ENCODE data around the gene DHRSX.

Gene DHRSX

DNA sequence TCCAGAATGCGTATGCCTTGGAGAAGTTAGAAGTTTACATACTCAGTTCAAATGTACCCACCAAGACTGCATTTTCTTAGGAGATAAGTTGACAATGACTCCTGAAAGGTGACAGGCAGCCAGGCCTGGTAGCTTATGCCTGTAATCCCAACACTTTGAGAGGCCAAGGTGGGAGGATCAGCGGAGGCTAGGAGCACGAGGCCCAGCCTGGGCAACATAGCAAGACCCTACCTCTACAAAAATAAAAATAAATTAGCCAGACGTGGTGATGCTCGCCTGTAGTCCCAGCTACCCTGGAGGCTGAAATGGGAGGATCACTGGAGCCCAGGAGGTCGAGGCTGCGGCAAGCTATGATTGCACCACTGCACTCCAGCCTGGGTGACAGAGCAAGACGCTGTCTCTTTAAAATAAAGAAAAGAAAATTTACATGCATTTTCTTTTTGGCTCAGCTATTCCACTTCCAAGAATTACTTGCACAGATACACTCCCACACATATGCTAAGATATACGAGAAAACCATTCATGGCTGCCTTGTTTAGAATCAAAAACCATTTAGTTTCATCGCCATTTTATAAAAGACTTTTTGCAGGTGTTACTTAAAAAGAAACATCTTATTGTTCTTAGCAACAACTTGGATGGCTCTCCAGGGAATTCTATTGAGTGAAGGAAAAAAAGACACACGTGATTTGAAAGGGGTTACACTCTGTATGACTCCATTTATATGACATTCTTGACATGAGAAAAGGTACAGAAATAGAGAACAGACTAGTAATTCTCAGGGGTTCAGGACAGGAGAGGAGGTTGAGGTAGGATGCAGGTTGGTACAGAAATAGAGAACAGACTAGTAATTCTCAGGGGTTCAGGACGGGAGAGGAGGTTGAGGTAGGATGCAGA, 66.3 kb downstream of the DHRSX start:
- ChIA-PET CTCF (no interaction called here), POLR2A (ENCODE audit: low non-redundant PET) (no interaction called here)
- DNase-seq (ENCODE audit: low spot score) = no peak
- H3K27ac ChIP-seq = no peak overlapping the region
- TF ChIP-seq, protein P1, sequence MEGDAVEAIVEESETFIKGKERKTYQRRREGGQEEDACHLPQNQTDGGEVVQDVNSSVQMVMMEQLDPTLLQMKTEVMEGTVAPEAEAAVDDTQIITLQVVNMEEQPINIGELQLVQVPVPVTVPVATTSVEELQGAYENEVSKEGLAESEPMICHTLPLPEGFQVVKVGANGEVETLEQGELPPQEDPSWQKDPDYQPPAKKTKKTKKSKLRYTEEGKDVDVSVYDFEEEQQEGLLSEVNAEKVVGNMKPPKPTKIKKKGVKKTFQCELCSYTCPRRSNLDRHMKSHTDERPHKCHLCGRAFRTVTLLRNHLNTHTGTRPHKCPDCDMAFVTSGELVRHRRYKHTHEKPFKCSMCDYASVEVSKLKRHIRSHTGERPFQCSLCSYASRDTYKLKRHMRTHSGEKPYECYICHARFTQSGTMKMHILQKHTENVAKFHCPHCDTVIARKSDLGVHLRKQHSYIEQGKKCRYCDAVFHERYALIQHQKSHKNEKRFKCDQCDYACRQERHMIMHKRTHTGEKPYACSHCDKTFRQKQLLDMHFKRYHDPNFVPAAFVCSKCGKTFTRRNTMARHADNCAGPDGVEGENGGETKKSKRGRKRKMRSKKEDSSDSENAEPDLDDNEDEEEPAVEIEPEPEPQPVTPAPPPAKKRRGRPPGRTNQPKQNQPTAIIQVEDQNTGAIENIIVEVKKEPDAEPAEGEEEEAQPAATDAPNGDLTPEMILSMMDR (conservative IDR thresholded peaks at IDR 0.05; ENCODE audit: low read depth) = no peak

DNA sequence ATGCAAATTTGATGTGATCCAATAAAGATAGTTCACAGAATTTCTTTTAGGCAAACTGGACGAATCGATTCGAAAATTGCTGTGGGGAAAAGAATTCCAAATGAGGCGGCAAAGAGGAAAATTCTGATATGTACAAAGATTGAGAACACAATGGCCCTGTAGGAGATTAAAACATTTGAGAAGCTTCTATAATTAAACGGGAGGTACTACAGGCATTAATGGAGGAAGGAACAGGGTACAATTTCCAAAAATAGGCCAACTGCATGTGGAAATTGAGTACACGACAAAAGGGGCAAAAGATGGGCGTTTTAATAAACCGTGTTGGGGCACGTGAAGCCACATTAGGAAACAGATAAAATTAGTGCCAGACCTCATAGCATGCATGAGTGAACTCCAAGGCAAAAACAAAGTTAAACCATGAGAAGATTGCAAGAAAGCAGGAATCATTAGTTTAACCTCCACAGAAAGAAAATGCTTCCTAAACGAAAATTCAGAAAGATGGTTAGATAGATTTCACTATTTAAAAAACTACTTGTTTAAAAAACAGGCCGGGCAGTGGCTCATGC, 68.4 kb downstream of the DHRSX start:
- ChIA-PET POLR2A (ENCODE audit: low non-redundant PET) (no interaction called here), CTCF (no interaction called here)
- TF ChIP-seq, protein P1 (conservative IDR thresholded peaks at IDR 0.05; ENCODE audit: low read depth) = no peak
- H3K27ac ChIP-seq = no peak overlapping the region
- DNase-seq (ENCODE audit: low spot score) = no peak

DNA sequence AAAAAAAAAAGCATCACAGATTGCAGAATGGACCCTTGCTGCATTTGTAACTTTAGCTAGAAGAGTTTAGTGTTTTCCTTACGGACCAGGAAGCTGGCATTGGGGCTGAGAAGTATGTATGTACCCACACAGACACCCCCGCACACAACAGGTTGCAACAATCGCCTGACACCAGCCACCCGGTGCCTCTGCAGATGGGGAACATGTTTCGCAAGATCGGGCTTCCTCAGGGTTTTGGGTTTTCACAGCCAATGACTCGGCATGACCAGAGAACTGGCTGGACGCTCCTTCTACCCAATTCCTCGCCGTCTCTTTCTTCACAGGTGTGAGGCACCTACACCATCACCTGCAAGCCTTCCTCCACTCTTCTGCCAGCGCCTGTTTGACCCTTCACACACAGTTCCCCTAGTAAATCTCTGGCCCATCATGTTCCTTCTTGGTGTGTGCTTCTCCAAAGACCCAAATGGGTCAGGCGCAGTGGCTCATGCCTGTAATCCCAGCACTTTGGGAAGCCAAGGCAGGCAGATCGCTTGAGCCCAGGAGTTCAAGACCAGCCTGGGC, 70.4 kb downstream of the DHRSX start:
- peak; percentile 3 for DNase-seq (ENCODE audit: low spot score)
- no peak overlapping the region for H3K27ac ChIP-seq
- POLR2A ChIA-PET (ENCODE audit: low non-redundant PET) = no interaction called here
- TF ChIP-seq, protein P1 (conservative IDR thresholded peaks at IDR 0.05; ENCODE audit: low read depth) = no peak
- CTCF ChIA-PET = no interaction called here

DNA sequence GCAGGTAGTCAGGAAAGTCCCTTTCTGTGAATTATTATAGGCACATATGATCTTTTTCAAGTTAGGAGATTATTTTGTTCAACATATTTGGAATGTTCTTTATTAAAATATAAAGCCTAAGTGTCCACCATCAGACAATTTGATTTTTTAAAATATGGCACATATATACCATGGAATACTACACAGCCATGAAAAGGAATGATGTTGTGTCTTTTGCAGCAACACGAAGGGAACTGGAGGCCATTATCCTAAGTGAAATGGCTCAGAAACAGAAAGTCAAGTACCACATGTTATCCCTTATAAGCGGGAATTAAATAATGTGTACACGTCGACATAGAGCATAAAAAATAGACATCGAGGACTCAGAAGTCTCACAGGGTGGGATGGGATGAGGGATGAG, 73.0 kb downstream of the DHRSX start:
- H3K27ac ChIP-seq = no peak overlapping the region
- ChIA-PET CTCF (no interaction called here), POLR2A (ENCODE audit: low non-redundant PET) (no interaction called here)
- no peak for DNase-seq (ENCODE audit: low spot score)
- TF ChIP-seq, protein P1 (conservative IDR thresholded peaks at IDR 0.05; ENCODE audit: low read depth) = no peak

DNA sequence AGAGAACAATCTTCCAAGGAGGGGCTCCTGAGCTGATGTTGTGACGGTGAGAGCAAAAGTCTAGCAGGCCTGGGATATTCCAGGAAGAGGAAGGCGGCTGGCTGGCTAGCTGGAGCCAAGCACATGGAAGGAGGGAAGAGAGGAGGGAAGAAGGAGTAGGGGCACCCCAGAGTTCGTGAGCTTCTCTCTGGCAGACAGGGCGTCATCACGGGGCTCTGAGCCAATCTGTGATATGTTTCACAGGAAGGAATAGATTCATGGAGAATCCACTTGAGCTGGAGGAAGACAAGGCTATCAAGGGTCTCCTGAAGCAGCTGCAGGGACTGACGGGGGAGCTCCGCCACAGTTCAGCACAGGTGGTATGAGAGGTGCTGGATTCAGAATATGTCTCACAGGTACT, 73.6 kb downstream of the DHRSX start:
- ChIA-PET POLR2A (ENCODE audit: low non-redundant PET) (no interaction called here), CTCF (no interaction called here)
- no peak for DNase-seq (ENCODE audit: low spot score)
- no peak overlapping the region for H3K27ac ChIP-seq
- TF ChIP-seq, protein P1 (conservative IDR thresholded peaks at IDR 0.05; ENCODE audit: low read depth) = no peak

DNA sequence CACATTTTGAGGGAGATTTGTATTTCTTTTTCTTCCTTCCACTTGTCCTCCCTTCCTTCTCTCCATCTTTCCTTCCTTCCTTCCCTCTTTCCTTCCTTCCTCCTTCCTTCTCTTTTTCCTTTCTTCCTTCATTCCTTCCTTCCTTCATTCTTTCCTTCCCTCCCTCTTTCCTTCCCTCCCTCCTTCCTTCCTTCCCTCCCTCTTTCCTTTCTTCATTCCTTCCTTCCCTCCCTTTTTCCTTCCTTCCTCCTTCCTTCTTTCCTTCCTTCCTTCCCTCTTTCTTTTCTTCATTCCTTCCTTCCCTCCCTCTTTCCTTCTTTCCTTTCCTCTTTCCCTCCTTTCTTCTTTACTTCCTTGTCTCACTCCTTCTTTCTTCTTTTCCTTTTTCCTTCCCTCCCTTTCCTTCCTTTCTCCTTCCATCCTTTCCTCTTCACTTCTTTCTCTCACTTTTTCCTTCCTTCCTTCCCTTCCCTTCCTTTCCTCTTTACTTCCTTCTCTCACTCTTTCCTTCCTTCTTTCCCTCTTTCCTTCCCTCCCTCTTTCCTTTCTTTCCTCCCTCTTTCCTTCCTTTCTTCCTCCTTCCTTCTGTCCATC, 74.4 kb downstream of the DHRSX start:
- TF ChIP-seq, protein P1 (conservative IDR thresholded peaks at IDR 0.05; ENCODE audit: low read depth) = no peak
- ChIA-PET CTCF (no interaction called here), POLR2A (ENCODE audit: low non-redundant PET) (no interaction called here)
- no peak overlapping the region for H3K27ac ChIP-seq
- DNase-seq (ENCODE audit: low spot score) = no peak

Data from RWPE1 (cell line).